NCI-H2227 treated with DMSO at 0.1 percent for 48 hours (cell line): ENCODE data around the gene ZNF423.
A peak's percentile ranks its signal among the peaks of the same experiment; 100 is the strongest.

Experiments used
- DNase-seq: peaks from one replicate; lab custom pipeline; 2025; lab: John Stamatoyannopoulos, UW

ZNF423 gene

GRCh38 chr16:49781401-49781800 is 74.5 kb downstream of the ZNF423 start:
- DNase-seq = peak; percentile 23

- DNase-seq = no peak
Observed at GRCh38 chr16:49780433-49780832, 75.5 kb downstream of the ZNF423 start.

GRCh38 chr16:49779979-49780378 is 75.9 kb downstream of the ZNF423 start:
- no peak for DNase-seq

- no peak for DNase-seq
Observed at GRCh38 chr16:49778202-49778930, 77.5 kb downstream of the ZNF423 start.

GRCh38 chr16:49776734-49777133 is 79.2 kb downstream of the ZNF423 start:
- DNase-seq = no peak

- DNase-seq = no peak
Observed at GRCh38 chr16:49776085-49776595, 79.8 kb downstream of the ZNF423 start.

GRCh38 chr16:49775581-49775980 is 80.3 kb downstream of the ZNF423 start:
- DNase-seq = no peak

GRCh38 chr16:49775018-49775417 is 80.9 kb downstream of the ZNF423 start:
- no peak for DNase-seq

- no peak for DNase-seq
Observed at GRCh38 chr16:49773534-49774475, 82.1 kb downstream of the ZNF423 start.

GRCh38 chr16:49767998-49768397 is 87.9 kb downstream of the ZNF423 start:
- no peak for DNase-seq

- DNase-seq = no peak
Observed at GRCh38 chr16:49767414-49767813, 88.5 kb downstream of the ZNF423 start.

GRCh38 chr16:49766225-49766624 is 89.7 kb downstream of the ZNF423 start:
- DNase-seq = no peak

GRCh38 chr16:49763826-49764225 is 92.1 kb downstream of the ZNF423 start:
- DNase-seq = no peak

GRCh38 chr16:49760815-49761214 is 95.1 kb downstream of the ZNF423 start:
- DNase-seq = no peak

GRCh38 chr16:49757559-49758069 is 98.3 kb downstream of the ZNF423 start:
- no peak for DNase-seq

GRCh38 chr16:49756775-49757558 is 98.9 kb downstream of the ZNF423 start:
- no peak for DNase-seq

- DNase-seq = no peak
Observed at GRCh38 chr16:49755716-49756505, 100.0 kb downstream of the ZNF423 start.

GRCh38 chr16:49755313-49755620 is 100.6 kb downstream of the ZNF423 start:
- DNase-seq = no peak

GRCh38 chr16:49754495-49755312 is 101.2 kb downstream of the ZNF423 start:
- DNase-seq = no peak

GRCh38 chr16:49750341-49751000 is 105.4 kb downstream of the ZNF423 start:
- DNase-seq = no peak
